Hematopoietic multipotent progenitor cell treated with erythropoietin and hydrocortisone succinate and interleukin-3 and kit ligand, for 8 days (in vitro differentiated cells): Measurements from ENCODE around the gene LCA5L.
"Not testable (repeated sequence)": the region's sequence is repeated elsewhere in the genome, so short reads cannot be mapped to it uniquely, and the experiment has no call there.

Source experiments
- DNase-seq: peaks from one replicate; pipeline ENCODE4 v3.0.0-alpha.2; 2015

LCA5L gene

DNA sequence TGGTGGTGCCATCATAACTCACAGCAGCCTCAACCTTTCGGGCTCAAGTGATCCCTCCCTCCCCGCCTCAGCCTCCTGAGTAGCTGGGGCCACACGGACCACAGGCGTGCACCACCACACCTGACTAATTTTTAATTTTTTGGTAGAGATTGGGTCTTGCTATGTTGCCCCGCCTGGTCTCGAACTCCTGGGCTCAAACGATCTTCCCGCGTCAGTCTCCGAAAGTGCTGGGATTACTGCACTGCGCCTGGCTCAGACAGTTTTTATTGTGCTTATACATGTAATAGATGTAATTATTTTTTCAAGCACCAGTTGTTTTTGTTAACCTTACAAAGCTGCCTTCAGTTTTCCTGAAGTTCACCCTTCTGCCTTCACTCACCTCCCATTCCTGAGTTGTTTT is 58.7 kb downstream of the LCA5L start:
- no peak for DNase-seq

GRCh38 chr21:39386194-39386593 is 59.4 kb downstream of the LCA5L start:
- DNase-seq = peak; percentile 18

DNA sequence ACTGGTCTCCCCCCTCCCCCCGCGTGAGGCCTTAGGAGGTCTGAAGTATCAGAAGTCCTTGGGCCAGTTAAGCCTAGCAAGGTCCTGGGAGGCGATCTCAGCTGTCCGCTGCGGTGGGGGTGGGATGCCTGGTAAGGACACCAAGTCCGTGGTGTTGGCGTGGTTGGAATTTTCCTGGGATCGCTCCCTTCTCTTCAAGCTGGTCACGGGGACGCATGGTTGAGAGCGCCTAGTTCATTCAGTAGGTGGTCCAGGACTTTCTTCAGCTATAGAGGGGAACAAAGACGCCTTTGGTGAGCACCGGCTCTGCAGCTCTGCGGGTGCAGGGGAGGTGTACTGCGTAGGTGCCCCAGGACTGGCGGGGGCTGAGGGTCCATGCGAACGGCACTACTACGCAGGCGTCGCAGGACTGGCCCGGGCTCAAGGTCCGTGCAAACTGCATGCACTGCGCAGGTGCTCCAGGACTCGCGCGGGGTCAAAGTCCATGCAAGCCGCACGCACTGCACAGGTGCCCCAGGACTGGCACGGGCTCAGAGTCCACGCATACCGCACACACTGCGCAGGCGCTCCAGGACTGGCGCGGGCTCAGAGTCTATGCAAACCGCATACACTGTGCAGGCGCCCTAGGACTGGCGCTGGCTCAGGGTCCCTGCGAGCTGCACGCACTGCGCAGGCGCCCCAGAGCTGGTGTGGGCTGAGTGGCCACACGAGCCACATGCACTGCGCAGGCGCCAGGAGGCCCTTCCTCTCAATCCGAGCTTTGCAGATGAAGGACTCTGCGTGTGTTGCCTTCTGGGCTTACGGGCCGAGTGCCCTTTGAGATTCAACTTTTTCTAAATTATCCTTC is 60.1 kb downstream of the LCA5L start:
- DNase-seq = peak; percentile 89

DNA sequence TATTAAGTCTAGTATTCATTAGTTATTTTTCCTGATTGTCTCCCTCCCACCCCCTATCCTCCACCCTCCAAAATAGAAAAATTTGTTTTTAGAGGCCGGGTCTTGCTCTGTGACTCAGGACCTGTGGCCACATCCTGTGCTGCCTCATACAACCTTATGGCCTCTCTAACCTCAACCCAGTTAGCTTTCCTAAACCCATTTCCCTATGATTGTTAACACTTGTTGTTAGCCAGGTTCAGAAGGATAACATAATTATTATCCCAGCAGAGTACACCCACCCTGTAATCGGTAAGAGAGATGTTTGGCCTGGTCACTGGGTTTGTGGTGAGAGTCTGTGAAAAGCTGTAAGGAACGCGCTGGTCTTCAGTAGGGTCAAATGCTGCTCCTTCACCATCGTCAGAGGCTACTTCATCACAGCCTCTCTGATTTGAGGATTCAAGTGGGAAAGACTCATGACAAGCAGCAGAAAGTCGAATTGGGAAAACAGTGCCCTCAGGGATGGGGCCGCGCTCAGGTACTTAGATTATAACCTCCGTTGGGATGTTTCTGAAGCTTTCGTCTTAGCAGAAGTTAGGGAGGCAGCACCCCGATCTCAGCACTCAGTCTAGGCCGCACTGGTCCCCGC is 60.8 kb downstream of the LCA5L start:
- DNase-seq = no peak

GRCh38 chr21:39382096-39382495 is 63.5 kb downstream of the LCA5L start:
- not testable (repeated sequence) for DNase-seq

DNA sequence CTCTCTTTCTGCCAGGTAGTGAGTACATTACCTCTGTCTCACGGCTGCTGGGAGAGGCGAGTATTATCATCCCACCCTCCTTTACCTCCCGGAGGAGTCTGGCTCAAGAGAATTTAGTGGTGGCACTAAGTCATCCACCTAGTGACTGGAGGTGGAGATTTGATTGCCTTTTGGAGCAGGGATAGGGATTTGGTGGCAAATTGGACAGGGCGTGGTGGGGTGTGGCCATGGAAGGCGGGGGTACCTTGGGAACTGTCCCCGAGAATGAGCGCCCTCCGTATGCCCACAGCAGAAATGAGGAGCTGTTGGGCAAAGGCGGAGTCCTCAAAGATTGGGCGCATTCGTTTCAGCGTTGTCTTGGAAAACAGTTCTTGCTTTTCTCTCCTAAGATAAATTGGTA is 64.6 kb downstream of the LCA5L start:
- no peak for DNase-seq

DNA sequence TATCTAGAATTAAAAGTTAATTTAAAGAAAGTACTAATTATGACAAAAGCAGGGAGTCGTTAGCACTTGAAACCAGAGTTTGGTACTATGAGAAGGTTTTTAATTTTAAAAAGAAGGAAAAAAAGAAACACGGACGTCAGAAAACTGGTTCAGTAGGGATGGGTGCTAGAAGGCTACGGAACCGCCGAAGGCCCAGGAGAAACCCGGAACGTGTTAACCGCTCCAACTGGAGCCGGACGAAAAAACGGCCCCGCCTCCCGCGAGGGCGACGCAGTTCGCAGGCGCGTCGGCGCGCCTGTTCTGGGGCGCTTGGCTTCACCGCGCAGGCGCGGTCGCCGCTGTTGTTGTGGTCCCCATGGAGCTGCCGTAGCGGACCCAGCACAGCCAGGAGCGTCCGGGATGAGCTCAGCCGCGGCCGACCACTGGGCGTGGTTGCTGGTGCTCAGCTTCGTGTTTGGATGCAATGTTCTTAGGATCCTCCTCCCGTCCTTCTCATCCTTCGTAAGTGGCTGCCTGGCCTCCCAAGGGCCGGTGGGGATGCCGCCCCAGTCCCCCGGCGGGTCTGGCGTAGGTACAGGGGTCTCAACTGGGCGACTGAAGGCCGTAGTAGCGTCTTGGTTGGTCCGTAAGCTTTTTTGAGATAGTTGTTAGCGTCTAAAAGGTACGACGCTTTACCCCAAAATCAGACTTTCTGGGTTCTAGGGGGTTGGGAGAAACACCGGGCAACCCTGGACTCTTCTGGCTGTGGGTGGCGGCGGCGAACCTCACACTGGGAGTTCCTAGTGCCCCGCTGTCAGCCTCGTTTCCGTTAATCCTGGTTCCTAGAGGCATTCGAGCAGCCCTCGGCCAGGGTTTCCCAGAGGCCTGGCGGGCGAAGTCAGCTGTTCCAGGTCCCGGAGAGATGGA is 65.3 kb downstream of the LCA5L start:
- DNase-seq = peak; percentile 93

- DNase-seq = no peak
Observed at GRCh38 chr21:39377444-39378050, 68.0 kb downstream of the LCA5L start.

- no peak for DNase-seq
Observed at GRCh38 chr21:39375446-39375845, 70.1 kb downstream of the LCA5L start.

DNA sequence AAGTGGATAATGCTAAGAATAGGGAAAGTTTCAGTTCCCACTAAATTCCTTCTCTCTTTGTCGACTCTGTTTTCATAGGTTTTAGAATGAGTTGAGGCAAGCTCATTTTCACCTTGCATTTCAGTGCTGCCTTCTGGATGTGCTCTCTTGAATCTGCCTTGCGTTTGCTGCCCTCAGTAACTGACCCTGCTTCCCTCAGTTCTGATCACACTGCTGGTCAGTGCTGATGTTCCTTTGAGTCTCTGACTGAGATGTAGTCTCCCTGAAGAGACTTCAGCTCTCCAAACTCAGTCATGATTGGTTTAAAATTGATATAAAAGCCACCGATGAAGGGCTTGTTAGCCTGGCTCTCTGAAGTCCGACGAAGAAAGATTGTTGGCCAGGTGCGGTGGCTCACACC is 71.5 kb downstream of the LCA5L start:
- DNase-seq = no peak

- peak; percentile 39 for DNase-seq
Observed at GRCh38 chr21:39373634-39374033, 71.9 kb downstream of the LCA5L start.

DNA sequence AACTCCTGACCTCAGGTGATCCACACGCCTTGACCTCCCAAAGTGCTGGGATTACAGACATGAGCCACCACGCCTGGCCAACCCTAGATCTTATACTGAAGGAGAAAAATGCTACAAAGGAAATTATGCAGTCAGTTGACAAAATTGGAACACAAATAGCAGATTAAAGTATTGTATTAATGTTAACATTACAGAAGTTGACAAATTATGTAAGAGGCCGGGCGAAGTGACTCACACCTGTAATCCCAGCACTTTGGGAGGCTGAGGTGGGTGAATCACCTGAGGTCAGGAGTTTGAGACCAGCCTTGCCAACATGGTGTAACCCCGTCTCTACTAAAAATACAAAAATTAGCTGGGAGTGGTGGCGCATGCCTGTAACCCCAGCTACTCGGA is 75.7 kb downstream of the LCA5L start:
- not testable (repeated sequence) for DNase-seq

- no peak for DNase-seq
Observed at GRCh38 chr21:39367783-39368182, 77.8 kb downstream of the LCA5L start.

GRCh38 chr21:39366563-39366962 is 79.0 kb downstream of the LCA5L start:
- no peak for DNase-seq

- DNase-seq = no peak
Observed at GRCh38 chr21:39364949-39365348, 80.6 kb downstream of the LCA5L start.

DNA sequence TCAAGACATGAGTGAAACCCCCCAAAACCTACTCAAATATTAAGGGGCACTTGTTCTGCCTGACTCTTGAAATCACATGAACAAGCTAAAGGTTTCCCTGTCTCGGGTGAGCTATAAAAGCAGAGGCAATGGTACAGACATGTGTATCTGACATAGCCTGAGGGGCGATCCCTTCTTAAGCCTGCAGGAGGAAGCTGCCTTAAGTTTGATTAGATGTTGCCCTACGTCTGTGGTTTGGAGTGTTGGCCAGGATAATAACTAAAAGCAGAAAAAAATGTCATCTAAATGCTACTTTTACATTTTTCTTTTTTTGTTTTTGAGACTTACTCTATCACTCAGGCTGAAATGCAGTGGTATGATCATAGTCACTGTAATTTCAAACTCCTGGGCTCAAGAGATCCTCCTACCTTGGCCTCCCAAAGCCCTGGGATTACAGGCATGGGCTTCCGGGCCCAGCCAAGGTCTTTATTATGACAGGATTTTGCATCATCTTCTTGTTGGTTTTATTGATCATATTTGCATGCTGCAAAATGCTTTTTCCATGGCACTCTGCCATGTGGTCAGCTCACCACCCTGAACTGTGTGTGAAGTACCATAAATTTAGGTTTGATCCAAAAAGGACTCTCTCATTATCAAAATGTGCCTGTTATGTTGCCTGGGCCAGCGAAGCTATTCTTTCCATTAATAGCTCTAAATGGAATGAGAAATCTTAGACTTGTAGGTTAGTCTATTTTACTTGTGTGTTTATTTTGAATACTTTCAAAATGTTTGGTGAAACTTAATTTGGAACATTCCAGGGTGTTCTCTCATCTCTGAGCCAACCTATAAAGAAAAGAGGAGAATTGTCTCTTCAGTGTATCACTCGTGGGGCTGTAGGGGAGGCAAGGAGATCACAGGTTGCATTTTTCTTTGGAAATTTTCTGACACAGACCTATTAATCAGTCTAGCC is 81.7 kb downstream of the LCA5L start:
- peak; percentile 81 for DNase-seq

DNA sequence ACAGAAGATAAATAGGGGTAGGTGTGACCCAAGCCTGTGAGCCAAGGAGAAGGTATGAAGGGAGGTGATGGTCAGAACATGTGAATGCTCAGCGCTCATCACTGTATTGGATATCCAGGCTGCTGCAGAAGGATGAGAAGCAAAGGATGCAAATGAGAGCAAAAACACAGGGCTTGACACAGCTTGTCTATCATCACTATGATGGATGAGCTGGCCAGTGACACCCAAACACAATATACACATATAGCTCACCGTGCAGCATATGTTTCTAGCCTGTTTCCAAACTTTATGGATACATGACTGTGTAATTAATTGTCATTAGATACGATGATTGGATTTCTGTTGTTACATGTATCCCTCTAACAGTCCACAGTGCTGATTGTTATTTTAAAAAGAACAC is 82.8 kb downstream of the LCA5L start:
- DNase-seq = no peak

- DNase-seq = no peak
Observed at GRCh38 chr21:39359382-39359781, 86.2 kb downstream of the LCA5L start.
